Right lobe of liver (tissue), 6 donors: ENCODE measurements around the gene HFM1. TPM values are rescaled to one million over a fixed set of nuclear protein-coding genes. Genes with fewer than 3 reads are reported as not detected.
"Not testable (repeated sequence)": the region's sequence is repeated elsewhere in the genome, so short reads cannot be mapped to it uniquely, and the experiment has no call there.

Source experiments
- ATAC-seq, 4 donors: fragments of 200-7000 bp; cut with Tn5 transposase; one replicate each; pipeline ENCODE4 v1.9.1; 2020; ENCODE audit warnings: mild to moderate bottlenecking in 4 of 4, moderate library complexity in 4 of 4
- DNase-seq, 3 donors: peaks; one replicate each; pipeline ENCODE4 v3.0.0-alpha.2; 2020
- H3K27ac ChIP-seq, 3 donors: fragments of 200-600 bp; one replicate each; pipeline ENCODE4 v1.8.0; 2022
- H3K27me3 ChIP-seq, 2 donors: fragments of 200-600 bp; one replicate each; pipeline ENCODE4 v1.8.0; 2022
- H3K36me3 ChIP-seq, 4 donors: fragments of 200-600 bp; sonication (generic) in 1 of 4; one replicate each; pipeline versions ENCODE4 v1.5.1 to v1.8.0; 2017 to 2022; ENCODE audit warnings: control low read depth in 1 of 4
- H3K4me1 ChIP-seq, 4 donors: fragments of 200-600 bp; sonication (generic) in 1 of 4; one replicate each; pipeline versions ENCODE4 v1.5.1 to v1.8.0; 2017 to 2022; ENCODE audit warnings: control low read depth in 1 of 4
- H3K4me3 ChIP-seq, 3 donors: fragments of 200-600 bp; one replicate each; pipeline ENCODE4 v1.8.0; 2022
- H3K9me3 ChIP-seq, 4 donors: fragments of 200-600 bp; sonication (generic) in 1 of 4; one replicate each; pipeline versions ENCODE4 v1.5.1 to v1.8.0; 2017 to 2022; ENCODE audit warnings: control low read depth in 1 of 4
- CTCF ChIP-seq, 4 donors: fragments of 200-600 bp in 3 of 4; fragments of 450-650 bp in 1 of 4; IDR thresholded peaks; one replicate each; pipeline versions ENCODE4 v1.5.1 to v1.8.0; 2016 to 2022; ENCODE audit warnings: antibody characterized with exemption in 4 of 4, mild to moderate bottlenecking in 2 of 4
- POLR2A ChIP-seq: fragments of 450-650 bp; IDR thresholded peaks from one replicate; pipeline ENCODE4 v1.6.1; 2017; ENCODE audit warnings: antibody characterized with exemption, mild to moderate bottlenecking
- WGBS: methylation state at CpG from one replicate; pipeline ENCODE4 v1.1.6; 2018; ENCODE audit warnings: low coverage, low lambda C conversion rate; ENCODE audit not compliant: insufficient coverage; ENCODE audit errors: missing lambda C conversion rate; 5-methylcytosine and 5-hydroxymethylcytosine counted together
- intact Hi-C, 2 donors: fragments of 100-400 bp; cut with DNase I; formaldehyde crosslinking; loops; one replicate each; pipeline versions ENCODE4 v1.11.2 to v1.14.1; 2022
- total RNA-seq, 6 experiments: library from RNA; depleted of rRNA in 2 of 6; stranded (reverse); fragments of >200 nt in 2 of 6; fragmentation: NEBNext Ultra II Directional in 3 of 6; extraction: Animal tissue kit (Norgen Biotek cat#: 25700) in 3 of 6; gene quantifications; one replicate each; pipeline versions ENCODE4 v1.1.0 to v1.2.4, GENCODE V29; 2016 to 2023
- donor health status: DM: no; HTN: yes; CAD: no.
- donor health status: DM: no; HTN: no; CAD: no.
- donor health status: DM: no; HTN: no; CAD: no.
- donor health status: DM: no; HTN: yes; CAD: no.
- donor health status: DM: no; HTN: yes; CAD: no.

HFM1 gene
- total RNA-seq, 6 experiments from 2014 or later, result 0.07 to 0.35 TPM; not detected in 4

- H3K4me1 ChIP-seq, result no peaks in the 10 kb centered on the region
- H3K4me3 ChIP-seq, result no peak overlapping the region
- 74% methylated on average over 3 of the region's 3 CpGs for WGBS
- ATAC-seq (no peak), DNase-seq (no peak)
- TF ChIP-seq CTCF (IDR thresholded peaks at IDR 0.05) (no peak), POLR2A (no peak)
- intact Hi-C loops, result no loop called here
- no peaks in the 10 kb centered on the region for H3K36me3 ChIP-seq
- peaks cover 0 to 3% of the 10 kb centered on the region in 2 donors for H3K27me3 ChIP-seq
- H3K27ac ChIP-seq, result no peak overlapping the region
- H3K9me3 ChIP-seq, result no peaks in the 10 kb centered on the region
Measured at GRCh38 chr1:91381844-91382243, 22.8 kb downstream of the HFM1 start.

- intact Hi-C loops, result no loop called here
- Histone ChIP-seq H3K4me1 (no peaks in the 10 kb centered on the region), H3K4me3 (no peak overlapping the region), H3K9me3 (no peaks in the 10 kb centered on the region), H3K36me3 (no peaks in the 10 kb centered on the region), H3K27me3 (no peaks in the 10 kb centered on the region), H3K27ac (no peak overlapping the region)
- 100% methylated on average over 1 of the region's 1 CpG for WGBS
- no peak for TF ChIP-seq POLR2A
- TF ChIP-seq CTCF (IDR thresholded peaks at IDR 0.05), result no peak
- ATAC-seq, result no peak
- DNase-seq, result no peak
Measured at GRCh38 chr1:91374086-91374485, 30.6 kb downstream of the HFM1 start.

- WGBS, result 100% methylated on average over 2 of the region's 3 CpGs
- H3K36me3 ChIP-seq, H3K27ac ChIP-seq, H3K4me1 ChIP-seq, H3K27me3 ChIP-seq, H3K9me3 ChIP-seq, intact Hi-C loops, H3K4me3 ChIP-seq, DNase-seq, ATAC-seq: not testable (repeated sequence)
Measured at GRCh38 chr1:91372230-91372629, 32.4 kb downstream of the HFM1 start.

GRCh38 chr1:91349524-91349923, 55.1 kb downstream of the HFM1 start:
- H3K9me3 ChIP-seq, result no peaks in the 10 kb centered on the region
- ATAC-seq (no peak), DNase-seq (no peak)
- intact Hi-C loops, result no loop called here
- H3K4me1 ChIP-seq, result no peaks in the 10 kb centered on the region
- no peaks in the 10 kb centered on the region for H3K36me3 ChIP-seq
- no peak overlapping the region for H3K27ac ChIP-seq
- 58% methylated on average over 2 of the region's 2 CpGs for WGBS
- TF ChIP-seq POLR2A (no peak), CTCF (IDR thresholded peaks at IDR 0.05) (no peak)
- H3K4me3 ChIP-seq, result no peak overlapping the region
- H3K27me3 ChIP-seq, result no peaks in the 10 kb centered on the region

GRCh38 chr1:91346824-91347223, 57.8 kb downstream of the HFM1 start:
- H3K36me3 ChIP-seq, result no peaks in the 10 kb centered on the region
- no peak for DNase-seq
- no peaks in the 10 kb centered on the region for H3K27me3 ChIP-seq
- no peak overlapping the region for H3K4me3 ChIP-seq
- WGBS, result 69% methylated on average over 3 of the region's 3 CpGs
- TF ChIP-seq POLR2A (no peak), CTCF (IDR thresholded peaks at IDR 0.05) (no peak)
- no peaks in the 10 kb centered on the region for H3K4me1 ChIP-seq
- no peak for ATAC-seq
- intact Hi-C loops, result no loop called here
- H3K9me3 ChIP-seq, result no peaks in the 10 kb centered on the region
- no peak overlapping the region for H3K27ac ChIP-seq
